Astrocyte of the hippocampus (primary cell): ENCODE measurements around the gene GUCY2D.
"Not testable (repeated sequence)": the region's sequence is repeated elsewhere in the genome, so short reads cannot be mapped to it uniquely, and the experiment has no call there.

Source experiments
- DNase-seq: peaks from one replicate; pipeline ENCODE4 v3.0.0; 2011; ENCODE audit warnings: low read depth, low spot score

GUCY2D gene

GRCh38 chr17:8016632-8017424 is 14.4 kb downstream of the GUCY2D start:
- DNase-seq: peak; percentile 28

GRCh38 chr17:8018436-8018835 is 16.0 kb downstream of the GUCY2D start:
- DNase-seq: no peak

GRCh38 chr17:8019166-8019565 is 16.8 kb downstream of the GUCY2D start:
- DNase-seq: no peak

GRCh38 chr17:8019665-8020650 is 17.5 kb downstream of the GUCY2D start:
- peak; percentile 49 for DNase-seq

GRCh38 chr17:8020776-8021564 is 18.6 kb downstream of the GUCY2D start:
- no peak for DNase-seq

GRCh38 chr17:8021565-8022359 is 19.3 kb downstream of the GUCY2D start:
- DNase-seq: no peak

GRCh38 chr17:8022360-8023003 is 20.1 kb downstream of the GUCY2D start:
- no peak for DNase-seq

GRCh38 chr17:8024161-8024560 is 21.7 kb downstream of the GUCY2D start:
- not testable (repeated sequence) for DNase-seq

- no peak for DNase-seq
Measured at GRCh38 chr17:8025176-8025911, 22.9 kb downstream of the GUCY2D start.

GRCh38 chr17:8029121-8029520 is 26.7 kb downstream of the GUCY2D start:
- no peak for DNase-seq

GRCh38 chr17:8031261-8031661 is 28.8 kb downstream of the GUCY2D start:
- DNase-seq: no peak

GRCh38 chr17:8031950-8032349 is 29.5 kb downstream of the GUCY2D start:
- no peak for DNase-seq

- DNase-seq: no peak
Measured at GRCh38 chr17:8032442-8032841, 30.0 kb downstream of the GUCY2D start.

- DNase-seq: no peak
Measured at GRCh38 chr17:8038954-8039610, 36.7 kb downstream of the GUCY2D start, which contains the start of gene ALOX15B. ALOX15B (plus strand) TSS chr17:8039059; CDS start chr17:8039156, 97 bp downstream.

GRCh38 chr17:8039611-8040168 is 37.3 kb downstream of the GUCY2D start:
- DNase-seq: no peak

GRCh38 chr17:8041249-8041928 is 39.0 kb downstream of the GUCY2D start:
- DNase-seq: peak; percentile 72

- no peak for DNase-seq
Measured at GRCh38 chr17:8041979-8042378, 39.6 kb downstream of the GUCY2D start.
